Measurements from ENCODE around the gene FBXL20.
"Not testable (repeated sequence)": the region's sequence is repeated elsewhere in the genome, so short reads cannot be mapped to it uniquely, and the experiment has no call there.

FBXL20 gene

GRCh38 chr17:39391448-39391847 is 10.0 kb downstream of the FBXL20 start:
- no peak for DNase-seq (ENCODE audit: low read depth in 1 of 2, low spot score in 1 of 2)

GRCh38 chr17:39385040-39385439 is 16.4 kb downstream of the FBXL20 start:
- DNase-seq (ENCODE audit: low read depth in 1 of 2, low spot score in 1 of 2) = no peak

GRCh38 chr17:39380144-39380543 is 21.3 kb downstream of the FBXL20 start:
- DNase-seq (ENCODE audit: low read depth in 1 of 2, low spot score in 1 of 2) = no peak

- no peak for DNase-seq (ENCODE audit: low read depth in 1 of 2, low spot score in 1 of 2)
Observed at GRCh38 chr17:39376434-39376833, 25.0 kb downstream of the FBXL20 start.

GRCh38 chr17:39367805-39368204 is 33.6 kb downstream of the FBXL20 start:
- DNase-seq (ENCODE audit: low read depth in 1 of 2, low spot score in 1 of 2) = not testable (repeated sequence)

GRCh38 chr17:39365872-39366271 is 35.6 kb downstream of the FBXL20 start:
- DNase-seq (ENCODE audit: low read depth in 1 of 2, low spot score in 1 of 2) = no peak

- no peak for DNase-seq (ENCODE audit: low read depth in 1 of 2, low spot score in 1 of 2)
Observed at GRCh38 chr17:39365242-39365641, 36.2 kb downstream of the FBXL20 start.

GRCh38 chr17:39364236-39365025 is 37.0 kb downstream of the FBXL20 start:
- no peak for DNase-seq (ENCODE audit: low read depth in 1 of 2, low spot score in 1 of 2)

- no peak for DNase-seq (ENCODE audit: low read depth in 1 of 2, low spot score in 1 of 2)
Observed at GRCh38 chr17:39361064-39361463, 40.4 kb downstream of the FBXL20 start.

- DNase-seq (ENCODE audit: low read depth in 1 of 2, low spot score in 1 of 2) = no peak
Observed at GRCh38 chr17:39360537-39360936, 40.9 kb downstream of the FBXL20 start.

GRCh38 chr17:39359994-39360393 is 41.4 kb downstream of the FBXL20 start:
- no peak for DNase-seq (ENCODE audit: low read depth in 1 of 2, low spot score in 1 of 2)

- DNase-seq (ENCODE audit: low read depth in 1 of 2, low spot score in 1 of 2) = no peak
Observed at GRCh38 chr17:39357986-39358385, 43.4 kb downstream of the FBXL20 start.

GRCh38 chr17:39357488-39357887 is 43.9 kb downstream of the FBXL20 start:
- no peak for DNase-seq (ENCODE audit: low read depth in 1 of 2, low spot score in 1 of 2)

GRCh38 chr17:39352986-39353385 is 48.4 kb downstream of the FBXL20 start:
- DNase-seq (ENCODE audit: low read depth in 1 of 2, low spot score in 1 of 2) = no peak

- no peak for DNase-seq (ENCODE audit: low read depth in 1 of 2, low spot score in 1 of 2)
Observed at GRCh38 chr17:39352511-39352910, 48.9 kb downstream of the FBXL20 start.

- DNase-seq (ENCODE audit: low read depth in 1 of 2, low spot score in 1 of 2) = no peak
Observed at GRCh38 chr17:39351508-39351907, 49.9 kb downstream of the FBXL20 start.

- no peak for DNase-seq (ENCODE audit: low read depth in 1 of 2, low spot score in 1 of 2)
Observed at GRCh38 chr17:39349246-39349645, 52.2 kb downstream of the FBXL20 start.

GRCh38 chr17:39346863-39347262 is 54.6 kb downstream of the FBXL20 start:
- not testable (repeated sequence) for DNase-seq (ENCODE audit: low read depth in 1 of 2, low spot score in 1 of 2)

GRCh38 chr17:39341541-39341940 is 59.9 kb downstream of the FBXL20 start:
- DNase-seq (ENCODE audit: low read depth in 1 of 2, low spot score in 1 of 2) = no peak

- no peak for DNase-seq (ENCODE audit: low read depth in 1 of 2, low spot score in 1 of 2)
Observed at GRCh38 chr17:39340731-39341130, 60.7 kb downstream of the FBXL20 start.

GRCh38 chr17:39339272-39339671 is 62.2 kb downstream of the FBXL20 start:
- DNase-seq (ENCODE audit: low read depth in 1 of 2, low spot score in 1 of 2) = no peak

- DNase-seq (ENCODE audit: low read depth in 1 of 2, low spot score in 1 of 2) = not testable (repeated sequence)
Observed at GRCh38 chr17:39337649-39338048, 63.8 kb downstream of the FBXL20 start.

GRCh38 chr17:39335704-39336223 is 65.7 kb downstream of the FBXL20 start:
- DNase-seq (ENCODE audit: low read depth in 1 of 2, low spot score in 1 of 2) = no peak
